HUDEP-2 (cell line): ENCODE results near the gene SLC44A1.

Experiments
- DNase-seq, 76 experiments: peaks; one replicate each; lab custom pipeline; 2025; ENCODE audit not compliant: unreplicated experiment in 76 of 76; lab: John Stamatoyannopoulos, UW

SLC44A1 gene

DNA sequence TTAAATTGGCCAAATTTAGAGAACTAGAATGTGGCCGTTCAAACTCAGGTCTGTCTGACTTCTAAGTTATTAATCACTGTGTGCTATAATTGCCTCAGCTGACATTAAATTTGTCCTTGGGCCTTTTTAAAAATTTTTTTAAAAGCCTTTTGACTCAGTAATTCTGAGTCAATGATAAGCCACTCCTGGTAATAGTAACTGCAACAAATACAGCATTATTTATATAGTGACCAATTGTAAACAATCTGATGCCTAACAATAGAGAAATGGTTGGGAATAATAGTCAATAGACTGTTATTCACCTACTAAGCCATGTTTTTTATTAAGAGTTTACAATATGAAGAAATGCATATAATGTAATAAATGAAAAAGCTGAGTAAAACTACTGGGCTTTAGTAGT, 132.4 kb downstream of the SLC44A1 start:
- no peak for DNase-seq

DNA sequence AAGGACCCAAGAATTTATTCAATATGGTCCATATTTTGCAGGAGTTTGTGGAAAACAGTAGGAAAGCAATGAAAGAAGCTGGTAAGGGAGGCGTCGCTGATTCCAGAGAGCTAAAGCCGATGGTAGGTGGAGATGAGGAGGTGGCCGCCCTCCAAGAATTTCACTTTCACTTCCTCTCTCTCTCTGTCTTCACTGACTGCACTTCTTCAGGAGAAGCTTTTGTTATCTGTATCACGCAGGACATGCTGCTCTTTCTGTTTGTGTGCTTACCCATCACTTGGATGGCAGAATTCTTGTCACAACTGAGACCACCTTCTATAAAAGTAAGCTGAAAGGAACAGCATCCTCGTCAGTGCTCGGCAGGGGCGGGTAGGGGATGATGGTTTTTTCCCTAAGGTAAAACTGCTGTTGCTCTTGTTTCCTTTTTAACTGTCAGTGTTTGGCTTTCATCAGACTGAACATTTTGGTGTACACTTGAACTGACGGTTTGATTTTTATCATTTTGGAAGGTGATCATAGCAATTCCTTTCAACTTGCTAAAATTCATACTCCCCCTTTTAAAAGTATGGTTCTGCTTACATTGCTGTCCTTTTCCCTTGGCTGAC, 141.0 kb downstream of the SLC44A1 start:
- DNase-seq: peak in 71 of 76 experiments; percentile 14 to 83 (median 62)

DNA sequence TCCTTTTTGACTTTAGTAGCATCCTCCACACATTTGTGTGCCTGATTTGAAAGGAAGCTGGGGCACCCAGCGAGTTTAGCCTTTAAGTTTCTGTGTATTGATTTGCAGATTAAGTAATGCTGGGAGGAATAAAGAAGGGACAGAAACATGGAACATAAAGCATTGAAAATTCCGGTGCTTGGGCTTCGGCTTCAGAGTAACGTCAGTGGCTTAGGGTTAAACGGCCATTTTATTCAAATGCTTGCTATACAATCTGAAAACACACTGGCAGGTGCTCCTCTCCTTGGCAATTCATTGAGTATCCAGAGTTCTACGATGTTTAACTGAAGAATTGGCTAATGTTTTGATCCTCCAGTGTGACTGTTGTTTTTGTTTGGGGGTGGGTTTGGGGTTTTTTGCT, 145.3 kb downstream of the SLC44A1 start:
- no peak for DNase-seq

DNA sequence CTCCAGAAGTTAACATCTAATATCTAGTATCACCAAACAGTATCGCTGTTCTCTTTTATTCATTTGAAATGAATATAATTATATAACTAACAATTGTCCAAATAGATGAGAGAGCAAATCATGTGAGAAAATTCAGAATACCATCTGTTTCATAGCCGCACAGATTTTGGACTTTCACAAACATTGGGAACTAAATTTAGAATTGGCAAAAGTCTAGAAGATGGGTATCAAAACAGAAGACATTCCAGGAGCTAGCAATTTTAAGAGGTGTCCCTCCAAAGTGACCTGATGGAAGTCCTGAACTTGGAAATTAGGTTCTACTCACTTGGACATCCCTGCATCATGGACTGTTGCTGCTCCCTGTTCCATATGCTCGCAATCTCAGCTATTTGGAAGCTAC, 146.4 kb downstream of the SLC44A1 start:
- no peak for DNase-seq

DNA sequence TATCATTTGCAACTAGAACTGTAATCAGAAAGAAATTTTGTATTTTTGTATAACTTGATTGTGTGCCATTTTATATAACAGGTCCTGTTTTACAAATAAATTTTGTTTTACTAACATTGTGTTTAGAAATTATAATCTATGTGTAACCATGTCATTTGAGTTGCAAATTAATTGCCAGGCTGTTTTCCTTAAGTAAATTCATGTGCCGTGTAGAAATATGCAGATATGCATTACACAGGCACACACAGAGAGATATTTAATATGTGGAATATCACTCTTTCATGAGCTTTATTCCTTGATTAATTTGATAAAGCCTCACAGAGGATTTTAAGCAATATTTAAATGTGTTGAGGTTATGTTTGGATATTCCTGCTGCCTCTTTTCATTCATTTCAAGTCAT, 146.8 kb downstream of the SLC44A1 start:
- no peak for DNase-seq

DNA sequence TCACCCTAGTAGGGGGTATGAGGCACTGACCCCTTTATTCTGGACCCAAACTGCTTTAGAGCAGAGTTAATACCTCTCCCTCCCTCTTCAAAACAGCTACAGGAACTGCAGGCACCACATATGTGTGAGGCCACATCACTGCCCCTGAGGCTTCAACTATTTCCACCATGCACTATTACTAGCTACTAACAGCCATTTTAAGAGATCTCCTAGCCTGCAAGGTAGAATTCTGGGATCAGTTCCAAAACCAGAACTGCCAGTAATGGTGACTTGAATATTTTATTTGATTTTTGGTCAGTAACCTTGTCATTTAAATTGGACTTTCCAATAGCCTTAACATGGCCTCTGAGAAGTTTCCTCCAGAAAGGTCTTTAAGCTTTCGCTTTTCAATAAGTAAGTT, 148.1 kb downstream of the SLC44A1 start:
- peak in 2 of 76 experiments; percentile 5 to 18 for DNase-seq

DNA sequence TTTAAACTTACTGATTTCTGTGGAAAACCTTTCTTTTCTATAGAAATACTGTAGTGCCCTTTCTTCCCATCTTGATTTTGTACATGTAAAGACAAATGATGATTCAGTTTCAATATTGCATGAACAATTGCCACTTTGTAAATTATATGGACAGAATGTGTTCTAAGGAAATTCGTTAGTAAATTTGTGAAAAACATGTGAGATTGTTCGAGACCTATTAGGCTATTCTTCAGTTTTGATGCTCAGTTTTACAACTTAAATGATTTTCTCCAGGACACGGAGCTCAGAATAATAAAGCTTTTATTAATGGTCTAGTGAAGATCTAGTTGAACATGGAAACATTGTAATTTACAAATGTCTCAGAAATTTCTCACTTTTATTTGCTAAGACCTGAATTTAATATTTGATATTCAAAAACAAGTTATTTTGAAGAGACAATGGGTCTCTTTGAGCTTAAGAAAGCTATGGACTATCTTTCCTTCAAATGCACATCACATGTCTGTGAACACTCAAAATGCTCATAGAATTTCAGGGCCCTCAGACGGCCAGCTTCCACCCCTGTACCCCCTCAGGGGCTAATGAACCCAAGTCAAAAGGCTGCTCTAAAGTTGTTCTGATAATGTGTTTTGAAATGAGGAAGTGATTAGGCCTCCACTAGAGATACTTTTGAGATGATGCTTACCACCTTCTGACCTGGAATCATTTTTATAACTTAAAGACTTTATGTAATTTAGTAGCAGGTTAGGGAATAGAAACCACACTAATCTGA, 149.3 kb downstream of the SLC44A1 start:
- DNase-seq: no peak

DNA sequence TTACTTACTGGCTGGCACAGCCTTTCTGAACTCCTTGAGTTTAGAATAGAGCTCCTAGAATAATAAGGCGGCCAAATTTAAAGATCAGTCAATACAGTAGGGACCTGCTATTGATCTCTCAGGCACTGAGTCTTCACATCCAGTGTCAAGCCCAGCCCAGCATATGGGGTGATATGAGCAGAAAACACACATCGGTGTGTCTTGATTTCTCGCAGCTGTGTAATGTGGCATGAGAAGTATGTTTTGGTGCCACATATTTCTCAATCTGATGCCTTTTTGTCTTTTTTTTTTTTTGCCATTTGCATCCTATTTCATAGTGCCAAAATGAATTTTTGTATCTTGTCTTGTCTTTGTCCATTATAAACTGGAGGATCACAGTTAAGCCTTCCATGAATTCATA, 152.0 kb downstream of the SLC44A1 start:
- DNase-seq: no peak

DNA sequence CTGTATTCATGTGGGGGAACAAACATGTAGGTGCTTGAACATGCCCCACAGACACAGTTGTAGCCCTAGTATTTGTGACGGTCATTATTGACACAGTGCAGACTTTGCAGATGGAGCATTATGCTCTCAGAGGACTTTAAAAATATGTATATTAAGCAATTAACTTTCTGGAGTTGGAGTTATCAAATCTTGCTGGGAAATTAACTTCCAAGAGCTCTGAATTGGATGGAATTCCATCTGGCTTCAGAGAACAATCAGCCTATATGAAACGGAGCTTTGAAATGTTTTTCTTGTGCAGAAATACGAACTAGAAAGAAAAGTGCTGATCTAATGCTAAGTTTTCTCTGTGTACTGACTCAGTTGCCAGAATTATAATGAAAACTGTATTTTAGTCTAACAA, 152.4 kb downstream of the SLC44A1 start:
- no peak for DNase-seq

DNA sequence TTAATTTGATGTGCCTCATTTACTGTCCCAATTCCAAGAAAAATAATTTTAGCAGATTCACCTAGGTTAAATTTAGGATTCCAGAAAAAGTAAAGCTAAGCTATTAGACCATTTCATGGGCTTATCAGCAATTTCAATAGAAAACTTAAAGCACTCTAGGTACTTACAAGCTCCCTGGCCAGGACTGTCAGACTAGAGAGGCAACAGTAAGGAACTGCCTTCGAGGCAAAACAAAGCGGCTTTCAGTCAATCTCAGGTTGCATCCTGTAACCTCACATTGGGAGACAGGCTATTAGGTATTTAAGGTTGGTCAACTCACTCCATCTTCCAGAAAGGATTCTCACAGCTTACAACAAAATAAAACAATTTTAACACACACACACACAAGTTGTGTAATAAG, 154.7 kb downstream of the SLC44A1 start:
- DNase-seq: no peak

DNA sequence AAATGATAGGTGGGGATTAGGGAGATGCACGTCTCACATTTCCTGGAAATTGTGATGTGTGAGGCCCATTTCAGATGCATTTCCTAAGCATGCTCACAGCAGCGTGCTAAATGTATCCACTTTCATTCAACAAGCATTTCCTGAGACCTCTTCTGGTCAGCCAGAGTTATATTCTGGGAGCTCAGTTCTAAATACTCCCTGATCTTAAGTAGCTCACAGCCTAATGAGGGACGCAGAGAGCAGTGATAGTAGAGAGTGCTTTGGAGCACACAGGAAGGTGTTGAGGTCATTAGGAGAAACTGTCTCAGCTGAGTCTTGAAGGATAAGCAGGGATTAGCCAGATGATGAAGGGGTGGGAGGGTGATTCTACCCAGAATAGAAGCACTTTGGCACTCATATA, 157.2 kb downstream of the SLC44A1 start:
- DNase-seq: no peak

DNA sequence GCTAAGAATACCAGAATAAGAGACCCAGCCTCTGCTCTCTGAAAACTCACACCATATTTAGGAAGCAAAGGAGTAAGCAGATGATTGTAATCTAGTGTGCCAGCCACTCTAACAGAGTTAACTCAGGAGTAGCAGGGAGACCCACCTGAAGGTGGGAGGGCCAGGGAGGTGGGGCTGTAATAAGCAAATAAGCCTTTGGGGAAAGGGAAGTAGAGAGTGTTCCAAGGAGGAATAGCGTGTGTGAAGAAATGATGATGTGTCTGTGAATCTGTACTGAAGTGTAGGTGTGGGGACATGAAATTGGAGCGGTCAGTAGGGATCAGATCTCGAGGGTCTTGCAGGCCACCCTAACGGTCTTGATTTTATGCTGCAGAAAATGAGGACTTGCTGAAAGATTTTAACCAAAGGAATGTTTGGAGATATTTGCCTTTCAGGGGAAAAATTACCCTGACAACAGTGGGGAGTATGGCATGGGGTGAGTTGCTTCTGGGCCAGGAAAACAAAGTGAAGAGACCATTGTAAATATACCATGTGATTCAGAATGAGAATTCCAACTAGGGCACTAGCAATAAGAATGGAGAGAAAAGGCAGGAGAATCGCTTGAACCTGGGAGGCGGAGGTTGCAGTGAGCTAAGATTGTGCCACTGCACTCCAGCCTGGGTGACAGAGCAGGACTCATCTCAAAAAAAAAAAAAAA, 159.2 kb downstream of the SLC44A1 start:
- DNase-seq: no peak

DNA sequence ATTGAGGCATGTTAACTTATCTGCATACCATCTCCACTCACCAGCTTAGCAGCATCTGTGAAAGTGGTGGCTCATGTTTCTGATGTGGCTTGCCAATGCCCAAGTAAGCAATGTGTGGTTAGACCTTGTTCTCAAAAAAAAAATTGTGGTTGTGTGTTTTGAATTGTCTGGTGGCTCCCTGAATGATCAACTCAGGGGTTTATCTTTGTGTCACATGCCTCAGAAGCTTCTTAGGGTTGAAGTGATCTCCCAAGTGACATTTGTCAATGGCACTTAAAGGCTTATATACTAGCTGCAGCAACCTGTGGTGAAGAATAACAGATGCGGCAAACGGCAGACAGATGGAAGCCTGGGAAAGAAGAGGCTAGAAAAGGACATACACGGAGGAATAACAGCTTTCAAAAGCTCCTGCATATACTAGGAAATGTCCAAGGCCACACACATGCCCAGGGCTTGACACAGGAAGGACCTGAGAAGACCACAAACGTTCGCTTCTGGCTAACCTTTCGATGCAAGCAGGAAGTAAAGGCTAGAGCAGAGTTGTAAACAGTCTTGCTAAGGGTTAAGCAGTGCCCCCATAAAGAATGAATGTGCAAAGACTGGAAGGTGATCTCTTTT, 161.2 kb downstream of the SLC44A1 start:
- DNase-seq: peak in 17 of 76 experiments; percentile 7 to 54 (median 24)

DNA sequence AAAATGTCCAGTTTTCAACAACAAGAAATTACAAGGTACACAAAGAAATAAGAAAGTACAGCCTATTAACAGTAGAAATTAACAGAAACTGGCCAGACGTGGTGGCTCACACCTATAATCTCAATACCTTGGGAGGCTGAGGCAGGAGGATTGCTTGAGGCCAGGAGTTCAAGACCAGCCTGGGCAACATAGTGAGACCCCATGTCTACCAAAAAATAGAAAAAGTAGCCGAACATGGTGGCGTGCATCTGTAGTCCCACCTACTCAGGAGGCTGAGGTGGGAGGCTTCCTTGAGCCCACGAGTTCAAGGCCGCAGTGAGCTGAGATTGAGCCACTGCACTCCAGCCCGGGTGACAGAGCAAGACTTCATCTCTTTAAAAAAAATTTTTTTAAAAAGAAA, 161.9 kb downstream of the SLC44A1 start:
- DNase-seq: no peak

DNA sequence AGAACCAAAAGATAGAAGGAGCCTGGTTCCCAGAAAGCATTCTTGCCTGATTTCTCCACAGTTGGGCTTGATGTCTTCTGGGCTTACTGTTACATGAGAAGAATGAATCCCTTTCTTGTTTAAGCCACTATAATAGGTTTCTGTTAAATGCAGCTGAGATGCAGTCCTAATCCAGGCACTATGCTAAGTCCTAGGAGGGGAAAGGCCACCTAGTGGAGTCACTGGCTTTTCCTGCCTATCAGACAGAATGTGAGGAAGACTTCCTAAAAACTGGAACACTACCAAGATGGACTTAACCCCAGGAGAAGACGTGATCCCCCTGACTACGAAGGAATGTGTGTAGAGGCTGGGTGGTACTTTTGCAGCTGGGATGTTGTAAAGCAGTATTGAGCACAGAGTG, 169.1 kb downstream of the SLC44A1 start:
- peak in 3 of 76 experiments; percentile 1 to 12 (median 9) for DNase-seq

DNA sequence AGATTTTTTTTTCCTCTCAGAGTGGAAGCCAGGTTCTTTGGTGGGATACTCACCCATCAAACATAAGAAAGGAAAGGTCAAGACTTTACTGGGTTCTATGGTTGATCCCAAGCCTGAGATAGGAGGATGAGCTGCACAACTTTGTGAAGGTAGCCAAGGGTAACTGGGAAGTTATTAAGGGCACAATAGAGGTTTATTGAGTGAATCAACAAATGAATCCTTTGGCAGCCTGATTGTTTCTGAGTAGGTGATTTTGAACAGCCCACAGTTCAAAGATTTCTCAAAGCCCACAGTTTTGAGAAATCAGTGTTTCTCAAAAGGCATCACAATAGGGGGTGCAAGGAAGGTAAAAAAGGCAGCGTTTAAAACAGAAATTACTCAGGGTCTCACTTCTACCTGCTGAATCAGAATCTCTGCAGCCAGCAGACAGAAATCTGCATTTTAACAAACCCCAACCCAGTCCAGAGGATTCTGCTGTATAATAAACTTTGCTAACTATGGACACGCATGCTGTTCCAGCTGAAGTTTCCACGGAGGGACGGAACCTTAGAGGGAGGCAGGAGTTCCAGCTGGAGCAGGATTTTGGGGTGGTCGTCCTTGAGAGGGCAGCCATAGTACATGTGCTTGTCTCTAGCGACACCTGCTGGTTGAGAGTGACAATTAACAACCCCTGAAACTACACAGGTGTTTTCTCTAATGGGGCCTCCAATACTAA, 170.7 kb downstream of the SLC44A1 start:
- peak in 33 of 76 experiments; percentile 2 to 65 (median 24) for DNase-seq

DNA sequence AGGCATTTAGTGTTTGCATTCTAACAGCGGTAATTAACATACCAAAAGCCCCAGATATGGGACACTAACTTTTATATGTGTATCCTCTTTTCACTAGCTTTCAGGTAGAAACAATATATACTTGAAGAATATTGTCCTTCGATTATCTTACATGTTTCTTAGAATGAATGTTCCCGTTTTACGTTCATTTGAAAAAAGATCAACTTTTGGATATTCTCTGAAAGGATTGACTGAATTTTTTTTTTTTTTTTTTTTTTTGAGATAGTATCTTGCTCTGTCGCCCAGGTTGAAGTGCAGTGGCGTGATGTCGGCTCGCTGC, 171.2 kb downstream of the SLC44A1 start:
- no peak for DNase-seq

DNA sequence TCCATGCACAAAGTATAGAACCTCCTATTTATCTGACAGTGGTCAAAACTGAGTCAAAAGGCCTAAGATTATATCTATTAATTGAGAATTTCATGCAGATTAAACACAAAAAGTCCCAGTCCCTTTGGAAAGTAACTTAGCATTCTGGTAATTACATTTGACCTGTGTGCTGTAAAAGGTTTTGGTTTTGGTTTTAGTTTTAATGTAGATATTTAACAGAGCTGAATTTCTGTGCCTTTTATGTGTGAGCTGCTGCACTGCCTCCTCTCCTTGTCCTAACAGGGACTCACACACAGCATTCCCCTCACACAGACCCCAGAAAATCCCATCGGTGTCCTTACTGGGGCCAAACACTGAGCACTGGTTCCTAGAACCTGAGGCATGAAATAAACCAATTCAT, 172.4 kb downstream of the SLC44A1 start:
- no peak for DNase-seq

DNA sequence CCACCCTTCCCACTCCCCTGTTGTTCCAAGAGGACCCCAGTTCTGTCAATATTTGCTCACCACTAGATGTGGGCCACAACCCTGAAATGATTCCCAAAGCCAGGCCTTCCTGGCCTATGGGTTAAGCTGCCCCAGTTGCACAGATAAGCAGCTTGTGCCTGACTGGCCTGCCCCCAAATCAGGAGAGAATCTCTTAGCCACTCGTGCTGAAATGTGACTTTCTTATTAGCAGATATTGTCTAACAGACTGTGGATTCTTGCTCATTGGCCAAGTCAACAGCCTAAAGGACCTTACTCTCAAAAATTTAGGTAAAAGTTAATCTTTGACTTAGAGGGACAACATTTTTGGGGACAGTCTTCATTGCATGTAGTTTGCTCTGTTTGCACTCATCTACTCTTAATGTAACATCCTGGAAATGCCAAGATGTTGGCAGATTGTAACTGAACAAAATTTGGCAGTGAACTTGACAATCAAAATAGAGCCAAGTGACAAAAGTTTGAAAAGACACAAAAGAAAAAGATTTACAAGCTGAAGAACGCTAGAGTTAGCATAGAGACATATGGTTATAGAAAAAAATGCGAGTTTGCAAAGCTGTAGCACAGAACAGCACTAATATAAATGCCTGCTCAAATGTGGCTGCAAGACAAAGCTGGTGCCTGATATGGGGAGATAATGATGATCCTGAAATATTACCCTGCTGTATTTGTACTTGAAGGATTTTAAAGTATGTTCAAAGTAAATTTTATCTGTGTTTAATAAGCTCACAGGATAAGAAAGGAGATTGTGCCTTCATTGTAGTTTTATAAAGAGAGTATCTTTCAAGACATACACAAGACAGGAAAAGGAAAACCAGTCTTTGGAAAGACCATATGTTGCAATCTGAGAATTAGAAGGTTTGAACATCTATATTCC, 174.4 kb downstream of the SLC44A1 start:
- peak in 10 of 76 experiments; percentile 2 to 25 (median 9) for DNase-seq
